Heart left ventricle (tissue), 16 donors: ENCODE measurements around the gene CCDC188. TPM values are rescaled to one million over a fixed set of nuclear protein-coding genes. Genes with fewer than 3 reads are reported as not detected.

Source experiments
- ATAC-seq, 4 donors: fragments of 200-7000 bp; cut with Tn5 transposase; one replicate each; pipeline ENCODE4 v1.9.1; 2020 to 2022; ENCODE audit warnings: moderate library complexity in 4 of 4, mild to moderate bottlenecking in 3 of 4, moderate number of reproducible peaks in 1 of 4
- DNase-seq, 5 donors: peaks; one replicate each; pipeline ENCODE4 v3.0.0-alpha.2; 2020
- H3K27ac ChIP-seq, 12 donors: fragments of 200-600 bp; sonication (generic) in 4 of 12; one replicate each; pipeline versions ENCODE4 v1.5.0 to v1.8.0; 2016 to 2022; ENCODE audit warnings: mild to moderate bottlenecking in 2 of 12
- H3K27me3 ChIP-seq, 9 donors: fragments of 200-600 bp; sonication (generic) in 2 of 9; one replicate each; pipeline versions ENCODE4 v1.5.1 to v1.8.0; 2016 to 2022; ENCODE audit warnings: mild to moderate bottlenecking in 3 of 9
- H3K36me3 ChIP-seq, 9 donors: fragments of 200-600 bp; sonication (generic) in 2 of 9; one replicate each; pipeline versions ENCODE4 v1.5.0 to v1.8.0; 2018 to 2022; ENCODE audit warnings: mild to moderate bottlenecking in 2 of 9
- H3K4me1 ChIP-seq, 12 donors: fragments of 200-600 bp; sonication (generic) in 4 of 12; one replicate each; pipeline versions ENCODE4 v1.5.0 to v1.8.0; 2016 to 2022; ENCODE audit warnings: mild to moderate bottlenecking in 3 of 12
- H3K4me3 ChIP-seq, 12 donors: fragments of 200-600 bp; sonication (generic) in 4 of 12; one replicate each; pipeline versions ENCODE4 v1.5.0 to v1.8.0; 2017 to 2022; ENCODE audit warnings: mild to moderate bottlenecking in 9 of 12, moderate library complexity in 4 of 12
- H3K9me3 ChIP-seq, 12 donors: fragments of 200-600 bp; sonication (generic) in 4 of 12; one replicate each; pipeline versions ENCODE4 v1.5.0 to v1.8.0; 2016 to 2022; ENCODE audit warnings: mild to moderate bottlenecking in 1 of 12
- CTCF ChIP-seq, 12 donors: fragments of 200-600 bp; sonication (generic) in 4 of 12; IDR thresholded peaks; one replicate each; pipeline versions ENCODE4 v1.5.0 to v1.8.0; 2018 to 2022; ENCODE audit warnings: antibody characterized with exemption in 12 of 12, mild to moderate bottlenecking in 5 of 12
- POLR2A ChIP-seq, 2 donors: fragments of 450-650 bp; IDR thresholded peaks; one replicate each; pipeline ENCODE4 v1.6.1; 2017; ENCODE audit warnings: antibody characterized with exemption in 2 of 2, mild to moderate bottlenecking in 2 of 2, moderate library complexity in 2 of 2
- WGBS, 4 donors: extraction: QIAGEN DNeasy Blood & Tissue Kit in 2 of 4; methylation state at CpG; one replicate each; pipeline versions ENCODE4 v1.1.5 to v1.1.7; 2013 to 2018; 5-methylcytosine and 5-hydroxymethylcytosine counted together
- intact Hi-C, 10 donors: fragments of 100-400 bp; cut with DNase I; formaldehyde crosslinking; loops; one replicate each; pipeline versions ENCODE4 v1.11.1 to v1.14.2; 2022
- polyA plus RNA-seq, 2 donors: library from polyadenylated mRNA; stranded (reverse); fragments of 200-250 nt; gene quantifications; one replicate each; pipeline ENCODE4 v1.2.3, GENCODE V29; 2013
- total RNA-seq, 9 donors: library from RNA; depleted of rRNA in 2 of 9; stranded (reverse); fragments of >200 nt in 2 of 9; fragmentation: NEBNext Ultra II Directional in 3 of 9; extraction: Animal tissue kit (Norgen Biotek cat#: 25700) in 3 of 9; gene quantifications; one replicate each; pipeline versions ENCODE4 v1.1.0 to v1.2.4, GENCODE V29; 2016 to 2023
- donor health status: ischemic (EF 13 %, LVEDD 7.1; RV severe dilation, severe dysfunction).
- donor health status: healthy with polysubstance abuse.
- donor health status: DM: no; HTN: yes; CAD: no.
- donor health status: DM: no; HTN: no; CAD: no.
- donor health status: ischemic (EF 25% LVEDD 6.9; RV normal size, moderate dysfunction).
- donor health status: ischemic (EF 25% LVEDD 5.7; RV mildly dilated, moderate dysfunction).
- donor health status: healthy.
- donor health status: DM: yes; HTN: yes; CAD: no.
- donor health status: ischemic (EF 35%, LVEDD 5.7; RV mildly dilated, moderate dysfunction).
- donor health status: nonischemic (EF 11% LVEDD 7.7; RV severe dilation, severe dysfunction).
- donor health status: DM: yes; HTN: yes; CAD: no.
- donor health status: PGD.
- donor health status: ischemic (EF 29% LVEDD 5.4; RV normal size, mild dysfunction).
- donor health status: nonischemic (EF 23%, LVEDD 6.1; RV moderate dilation, normal function).

CCDC188 gene
- total and polyA plus RNA-seq, 11 donors, result 0.17 to 1.0 (median 0.50) TPM; not detected in 4

DNA sequence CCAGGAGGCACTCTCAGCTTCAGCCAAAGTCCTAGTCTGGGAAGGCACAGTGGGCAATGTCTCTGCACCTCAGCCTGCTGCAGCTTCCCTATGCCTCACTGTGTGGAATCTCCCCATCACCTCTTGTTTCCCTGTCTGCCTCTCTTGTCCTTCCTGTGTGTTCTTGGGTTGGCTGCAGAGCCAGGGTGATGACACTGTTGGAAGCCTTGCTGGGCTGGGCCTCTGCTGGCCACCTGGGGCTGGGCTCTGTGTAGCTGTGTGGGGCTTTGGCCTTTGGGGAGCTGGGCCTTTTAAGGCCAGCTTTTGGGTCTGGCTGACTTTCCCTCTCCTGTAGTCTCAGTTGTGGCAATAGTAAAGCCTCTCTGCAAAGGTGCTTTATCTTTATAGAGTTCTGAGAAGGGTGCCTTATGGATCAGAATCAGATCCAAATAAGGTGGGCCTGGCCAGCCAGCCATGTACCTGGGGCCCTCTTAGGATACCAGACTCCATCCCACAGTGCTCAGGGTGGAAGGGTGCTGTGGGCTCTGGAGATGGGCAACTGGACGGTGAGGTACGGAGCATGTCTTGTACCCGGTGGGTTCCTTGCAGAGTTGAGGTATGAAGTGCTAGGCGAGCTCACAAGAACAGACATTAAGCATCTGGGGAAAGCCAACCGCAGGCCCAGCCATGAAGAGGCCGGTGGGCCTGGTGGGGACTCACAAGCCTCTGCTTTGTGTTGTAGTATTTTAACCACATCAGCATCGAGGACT is 45.2 kb downstream of the CCDC188 start:
- Histone ChIP-seq H3K9me3 (no peaks in the 10 kb centered on the region), H3K27ac (no peak overlapping the region), H3K36me3 (peaks cover 0 to 97% (median 94%) of the 10 kb centered on the region in 9 donors), H3K4me1 (no peaks in the 10 kb centered on the region), H3K4me3 (no peak overlapping the region), H3K27me3 (no peaks in the 10 kb centered on the region)
- TF ChIP-seq CTCF (IDR thresholded peaks at IDR 0.05) (no peak), POLR2A (IDR thresholded peaks at IDR 0.05) (no peak)
- WGBS, 4 donors, result 88 to 96% (median 94%) methylated on average over 4 to 7 of the region's 7 CpGs
- DNase-seq, result peak in 1 of 5 donors; percentile 15
- ATAC-seq, result no peak
- intact Hi-C loops, result loop anchor here in 1 of 10 donors (10.0 kb wide), 1 partner anchor 131 kb away; no protein-coding TSS in a partner anchor

DNA sequence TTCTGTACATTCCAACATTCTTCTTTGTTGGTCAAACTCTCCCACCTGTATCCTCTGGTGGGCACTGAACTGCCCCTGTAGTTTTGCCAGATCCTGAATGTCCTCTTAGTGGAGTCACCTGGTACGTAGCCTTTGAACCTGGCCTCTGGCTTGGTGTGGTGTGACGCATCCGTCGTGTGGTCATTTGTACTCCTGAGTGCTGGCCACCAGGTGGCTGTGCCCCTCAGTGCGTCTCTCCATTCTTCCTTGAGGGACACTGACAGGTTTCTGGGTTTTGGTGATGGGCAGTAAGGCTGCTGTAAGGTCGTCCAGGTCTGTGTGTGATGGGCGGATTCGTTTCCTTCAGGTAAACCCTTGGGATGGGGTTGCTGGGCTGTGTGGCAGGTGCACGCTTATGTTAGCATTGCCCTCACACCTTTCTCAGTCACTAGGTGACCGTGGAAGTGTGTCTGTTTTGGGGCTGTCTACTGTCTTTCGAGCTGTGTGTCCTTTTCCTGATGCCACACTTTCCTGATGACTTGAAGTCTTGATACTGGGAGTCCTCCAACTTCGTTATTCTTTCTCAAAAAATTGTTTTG is 48.6 kb downstream of the CCDC188 start:
- peaks cover 0 to 97% (median 94%) of the 10 kb centered on the region in 9 donors for H3K36me3 ChIP-seq

GRCh38 chr22:20101638-20102037 is 49.2 kb downstream of the CCDC188 start:
- H3K4me1 ChIP-seq, result no peaks in the 10 kb centered on the region

More for the DNA sequence above, 48.6 kb downstream of the CCDC188 start:
- intact Hi-C loops, result loop anchor here in 1 of 10 donors (10.0 kb wide), 1 partner anchor 127 kb away; no protein-coding TSS in a partner anchor
- no peak overlapping the region for H3K27ac ChIP-seq
- no peak overlapping the region for H3K4me3 ChIP-seq
- DNase-seq (peak in 2 of 5 donors; percentile 4 to 25), ATAC-seq (no peak)
- peaks cover 0 to 1% (median 0%) of the 10 kb centered on the region in 12 donors for H3K9me3 ChIP-seq
- no peaks in the 10 kb centered on the region for H3K4me1 ChIP-seq
- TF ChIP-seq POLR2A (IDR thresholded peaks at IDR 0.05), result no peak
- no peak for TF ChIP-seq CTCF (IDR thresholded peaks at IDR 0.05)
- H3K27me3 ChIP-seq, result no peaks in the 10 kb centered on the region
- WGBS, 4 donors, result 91 to 92% (median 91%) methylated on average over 12 of the region's 12 CpGs

More at GRCh38 chr22:20101638-20102037, 49.2 kb downstream of the CCDC188 start:
- Histone ChIP-seq H3K36me3 (peaks cover 2 to 97% (median 94%) of the 10 kb centered on the region in 9 donors), H3K27me3 (no peaks in the 10 kb centered on the region), H3K27ac (no peak overlapping the region), H3K4me3 (no peak overlapping the region), H3K9me3 (peaks cover 0 to 8% (median 0%) of the 10 kb centered on the region in 12 donors)
- peak in 3 of 5 donors; percentile 6 to 47 (median 16) for DNase-seq
- ATAC-seq, result no peak
- intact Hi-C loops, result loop anchor here in 1 of 10 donors (10.0 kb wide), 1 partner anchor 127 kb away; no protein-coding TSS in a partner anchor
- WGBS, 4 donors, result 85 to 89% (median 85%) methylated on average over 8 of the region's 8 CpGs
- TF ChIP-seq POLR2A (IDR thresholded peaks at IDR 0.05), result no peak
- TF ChIP-seq CTCF (IDR thresholded peaks at IDR 0.05), result no peak
